NAMALWA (cell line): ENCODE measurements around the gene GAMT.

ENCODE experiments used
- DNase-seq: peaks from one replicate; pipeline ENCODE4 v3.0.0-alpha.2; 2015; ENCODE audit warnings: low spot score

Gene GAMT

GRCh38 chr19:1400281-1401137 lies 833 bp downstream of the GAMT start:
- DNase-seq = peak; percentile 39

- no peak for DNase-seq
Observed at GRCh38 chr19:1399745-1400144, 1.6 kb downstream of the GAMT start.

- no peak for DNase-seq
Observed at GRCh38 chr19:1399079-1399478, 2.3 kb downstream of the GAMT start.

- peak; percentile 68 for DNase-seq
Observed at GRCh38 chr19:1397838-1398237, 3.5 kb downstream of the GAMT start.

GRCh38 chr19:1396768-1397679 lies 4.3 kb downstream of the GAMT start:
- DNase-seq = no peak

- peak; percentile 28 for DNase-seq
Observed at GRCh38 chr19:1396019-1396767, 5.1 kb downstream of the GAMT start.

- no peak for DNase-seq
Observed at GRCh38 chr19:1395194-1396018, 5.9 kb downstream of the GAMT start.

- no peak for DNase-seq
Observed at GRCh38 chr19:1394252-1395193, 6.8 kb downstream of the GAMT start.

GRCh38 chr19:1393841-1394240 lies 7.5 kb downstream of the GAMT start:
- no peak for DNase-seq

- no peak for DNase-seq
Observed at GRCh38 chr19:1392939-1393530, 8.3 kb downstream of the GAMT start.

- DNase-seq = no peak
Observed at GRCh38 chr19:1392407-1392806, 8.9 kb downstream of the GAMT start.

- no peak for DNase-seq
Observed at GRCh38 chr19:1390890-1391423, 10.4 kb downstream of the GAMT start.

GRCh38 chr19:1389033-1389940 lies 12.1 kb downstream of the GAMT start:
- DNase-seq = no peak

GRCh38 chr19:1388637-1389026 lies 12.7 kb downstream of the GAMT start:
- no peak for DNase-seq

- no peak for DNase-seq
Observed at GRCh38 chr19:1387684-1388636, 13.4 kb downstream of the GAMT start.

GRCh38 chr19:1386945-1387683 lies 14.2 kb downstream of the GAMT start:
- DNase-seq = no peak

- no peak for DNase-seq
Observed at GRCh38 chr19:1385816-1386215, 15.5 kb downstream of the GAMT start.
